ENCODE data around the gene C13orf42.

C13orf42 gene

GRCh38 chr13:51045451-51045850 is 65.6 kb downstream of the C13orf42 start:
- Histone ChIP-seq H3K4me3 (ENCODE audit: insufficient read depth in 1 of 2, low read depth in 1 of 2, low read length in 2 of 2) (no peak overlapping the region), H2BK12ac (ENCODE audit: low read length in 2 of 2) (no peak overlapping the region), H3K4ac (ENCODE audit: low read depth in 1 of 2, low read length in 2 of 2) (no peak overlapping the region), H2BK15ac (ENCODE audit: low read depth, poor library complexity, severe bottlenecking) (no peak overlapping the region), H3K9ac (ENCODE audit: low read length) (no peak overlapping the region), H2AK5ac (ENCODE audit: low read length, severe bottlenecking) (no peak overlapping the region), H4K91ac (ENCODE audit: low read length) (no peak overlapping the region), H4K8ac (ENCODE audit: low read length) (no peak overlapping the region), H2BK5ac (ENCODE audit: low read depth, low read length, poor library complexity, severe bottlenecking) (no peak overlapping the region), H3K14ac (ENCODE audit: low read length in 2 of 2) (no peak overlapping the region), H3K36me3 (ENCODE audit: control insufficient read depth in 1 of 2, insufficient read depth in 2 of 2, low read depth in 1 of 2, low read length in 2 of 2) (no peaks in the 10 kb centered on the region), H2AFZ (ENCODE audit: low read depth, low read length) (no peak overlapping the region), H3K27me3 (ENCODE audit: control insufficient read depth in 1 of 2, insufficient read depth in 1 of 2, low read length in 2 of 2) (peaks cover 11 to 14% of the 10 kb centered on the region in 2 experiments), H3K9me3 (ENCODE audit: control insufficient read depth, low read length) (no peaks in the 10 kb centered on the region), H3K18ac (ENCODE audit: low read depth in 1 of 2, low read length in 2 of 2) (no peak overlapping the region), H3K4me2 (ENCODE audit: low read length, poor library complexity, severe bottlenecking) (no peak overlapping the region), H2BK120ac (ENCODE audit: low read depth, low read length) (no peak overlapping the region), H3K23ac (ENCODE audit: low read length in 2 of 2) (no peak overlapping the region), H3K27ac (ENCODE audit: low read length, poor library complexity, severe bottlenecking) (no peak overlapping the region), H3K79me1 (replicated peaks; ENCODE audit: low read length, poor library complexity, severe bottlenecking) (no peaks in the 10 kb centered on the region), H3K4me1 (ENCODE audit: control insufficient read depth, insufficient read depth, low read depth, low read length) (no peaks in the 10 kb centered on the region)
- WGBS = 92% methylated on average over 5 of the region's 5 CpGs
- DNase-seq = no peak

DNA sequence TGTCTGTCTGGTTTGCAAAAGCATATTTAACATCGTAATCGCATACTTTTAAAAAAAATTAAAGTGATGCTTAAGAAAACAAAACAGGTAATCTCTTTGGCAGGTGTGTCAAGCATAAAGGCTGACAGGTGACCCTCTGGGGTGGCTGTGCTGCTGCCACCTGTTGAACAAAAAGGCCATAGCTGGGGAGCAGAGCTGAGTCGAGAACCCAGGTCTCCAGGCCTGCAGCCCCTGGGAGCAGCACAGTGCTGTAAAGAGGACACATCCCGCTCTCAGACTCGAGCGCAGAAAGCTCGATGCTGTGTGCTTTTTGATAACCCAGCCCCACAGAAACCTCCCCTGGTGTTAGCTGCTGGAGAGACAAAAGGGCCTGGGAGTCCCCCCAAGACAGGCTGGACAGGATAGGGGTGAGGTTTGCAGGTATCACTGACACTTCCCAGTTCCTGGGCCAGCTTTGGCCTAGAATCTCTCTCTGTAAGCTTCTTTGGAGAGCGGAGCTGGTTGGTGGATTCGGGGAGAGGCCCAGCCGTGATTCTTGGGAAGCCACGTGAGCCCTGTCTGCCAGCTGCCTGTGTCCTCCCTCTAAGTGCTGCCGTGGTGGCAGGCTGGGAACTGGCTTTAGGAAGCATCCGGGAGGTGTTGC is 66.9 kb downstream of the C13orf42 start:
- Histone ChIP-seq H3K36me3 (ENCODE audit: control insufficient read depth in 1 of 2, insufficient read depth in 2 of 2, low read depth in 1 of 2, low read length in 2 of 2) (no peaks in the 10 kb centered on the region), H3K14ac (ENCODE audit: low read length in 2 of 2) (no peak overlapping the region), H2AK5ac (ENCODE audit: low read length, severe bottlenecking) (no peak overlapping the region), H2BK5ac (ENCODE audit: low read depth, low read length, poor library complexity, severe bottlenecking) (no peak overlapping the region), H3K18ac (ENCODE audit: low read depth in 1 of 2, low read length in 2 of 2) (no peak overlapping the region), H3K4me3 (ENCODE audit: insufficient read depth in 1 of 2, low read depth in 1 of 2, low read length in 2 of 2) (no peak overlapping the region), H3K4ac (ENCODE audit: low read depth in 1 of 2, low read length in 2 of 2) (no peak overlapping the region), H3K4me1 (ENCODE audit: control insufficient read depth, insufficient read depth, low read depth, low read length) (no peaks in the 10 kb centered on the region), H3K9ac (ENCODE audit: low read length) (no peak overlapping the region), H3K9me3 (ENCODE audit: control insufficient read depth, low read length) (no peaks in the 10 kb centered on the region), H4K8ac (ENCODE audit: low read length) (no peak overlapping the region), H3K4me2 (ENCODE audit: low read length, poor library complexity, severe bottlenecking) (no peak overlapping the region), H2BK120ac (ENCODE audit: low read depth, low read length) (no peak overlapping the region), H3K27ac (ENCODE audit: low read length, poor library complexity, severe bottlenecking) (no peak overlapping the region), H2AFZ (ENCODE audit: low read depth, low read length) (no peak overlapping the region), H2BK12ac (ENCODE audit: low read length in 2 of 2) (no peak overlapping the region), H3K23ac (ENCODE audit: low read length in 2 of 2) (no peak overlapping the region), H2BK15ac (ENCODE audit: low read depth, poor library complexity, severe bottlenecking) (no peak overlapping the region), H4K91ac (ENCODE audit: low read length) (no peak overlapping the region), H3K27me3 (ENCODE audit: control insufficient read depth in 1 of 2, insufficient read depth in 1 of 2, low read length in 2 of 2) (peaks cover 2 to 6% of the 10 kb centered on the region in 2 experiments), H3K79me1 (replicated peaks; ENCODE audit: low read length, poor library complexity, severe bottlenecking) (no peaks in the 10 kb centered on the region)
- WGBS = 93% methylated on average over 12 of the region's 13 CpGs
- no peak for DNase-seq

DNA sequence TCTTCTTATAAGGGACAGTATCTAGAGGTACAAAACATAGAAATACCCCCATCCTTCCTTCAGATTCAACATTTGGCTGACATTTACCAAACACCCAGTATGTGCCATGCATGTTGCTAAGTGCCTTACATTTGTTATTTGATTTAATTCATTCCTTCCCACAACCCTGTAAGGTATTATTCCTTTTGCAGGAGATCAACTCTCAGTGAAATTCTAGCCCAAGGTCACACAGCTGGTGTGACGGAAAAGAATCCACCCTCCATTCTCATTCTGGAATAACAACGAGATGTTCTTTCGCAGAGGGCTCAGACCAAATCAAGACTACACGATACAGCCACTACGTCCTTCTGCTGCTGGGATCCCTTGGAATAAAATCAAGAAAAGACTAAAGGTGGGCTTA is 67.8 kb downstream of the C13orf42 start:
- H3K14ac ChIP-seq (ENCODE audit: low read length in 2 of 2) = no peak overlapping the region
- H2BK15ac ChIP-seq (ENCODE audit: low read depth, poor library complexity, severe bottlenecking) = no peak overlapping the region
- H3K23ac ChIP-seq (ENCODE audit: low read length in 2 of 2) = no peak overlapping the region
- H2BK5ac ChIP-seq (ENCODE audit: low read depth, low read length, poor library complexity, severe bottlenecking) = no peak overlapping the region
- no peak overlapping the region for H3K27ac ChIP-seq (ENCODE audit: low read length, poor library complexity, severe bottlenecking)
- no peak overlapping the region for H4K91ac ChIP-seq (ENCODE audit: low read length)
- no peak overlapping the region for H2BK120ac ChIP-seq (ENCODE audit: low read depth, low read length)
- DNase-seq = no peak
- no peak overlapping the region for H2AK5ac ChIP-seq (ENCODE audit: low read length, severe bottlenecking)
- no peak overlapping the region for H3K4me3 ChIP-seq (ENCODE audit: insufficient read depth in 1 of 2, low read depth in 1 of 2, low read length in 2 of 2)
- no peak overlapping the region for H2BK12ac ChIP-seq (ENCODE audit: low read length in 2 of 2)
- no peak overlapping the region for H3K4ac ChIP-seq (ENCODE audit: low read depth in 1 of 2, low read length in 2 of 2)
- H4K8ac ChIP-seq (ENCODE audit: low read length) = no peak overlapping the region
- H3K36me3 ChIP-seq (ENCODE audit: control insufficient read depth in 1 of 2, insufficient read depth in 2 of 2, low read depth in 1 of 2, low read length in 2 of 2) = no peaks in the 10 kb centered on the region
- H3K18ac ChIP-seq (ENCODE audit: low read depth in 1 of 2, low read length in 2 of 2) = no peak overlapping the region
- peaks cover 0 to 6% of the 10 kb centered on the region in 2 experiments for H3K27me3 ChIP-seq (ENCODE audit: control insufficient read depth in 1 of 2, insufficient read depth in 1 of 2, low read length in 2 of 2)
- no peaks in the 10 kb centered on the region for H3K4me1 ChIP-seq (ENCODE audit: control insufficient read depth, insufficient read depth, low read depth, low read length)
- no peak overlapping the region for H3K9ac ChIP-seq (ENCODE audit: low read length)
- no peak overlapping the region for H3K4me2 ChIP-seq (ENCODE audit: low read length, poor library complexity, severe bottlenecking)
- 79% methylated on average over 5 of the region's 5 CpGs for WGBS
- H2AFZ ChIP-seq (ENCODE audit: low read depth, low read length) = no peak overlapping the region
- no peaks in the 10 kb centered on the region for H3K9me3 ChIP-seq (ENCODE audit: control insufficient read depth, low read length)
- no peaks in the 10 kb centered on the region for H3K79me1 ChIP-seq (replicated peaks; ENCODE audit: low read length, poor library complexity, severe bottlenecking)

DNA sequence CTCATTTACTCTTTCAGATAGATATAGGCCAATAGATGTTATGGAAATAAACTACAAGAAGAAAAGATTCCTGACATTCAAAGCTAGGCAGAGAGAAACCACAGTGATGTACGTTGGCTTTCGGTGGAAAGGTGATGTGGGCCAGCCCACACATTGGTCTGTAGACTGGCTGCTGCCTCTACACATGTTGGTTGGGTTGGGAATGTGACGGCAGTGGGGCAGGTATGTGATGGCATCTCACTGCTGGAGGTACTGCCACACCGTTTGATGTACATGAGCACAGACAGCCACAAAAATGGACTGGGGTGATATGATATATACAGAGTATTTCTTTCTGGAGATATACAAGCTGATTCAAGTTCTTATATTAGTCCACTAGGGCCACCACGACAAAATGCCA is 69.4 kb downstream of the C13orf42 start:
- no peak overlapping the region for H3K27ac ChIP-seq (ENCODE audit: low read length, poor library complexity, severe bottlenecking)
- peaks cover 0 to 6% of the 10 kb centered on the region in 2 experiments for H3K27me3 ChIP-seq (ENCODE audit: control insufficient read depth in 1 of 2, insufficient read depth in 1 of 2, low read length in 2 of 2)
- no peak overlapping the region for H4K91ac ChIP-seq (ENCODE audit: low read length)
- no peaks in the 10 kb centered on the region for H3K9me3 ChIP-seq (ENCODE audit: control insufficient read depth, low read length)
- no peak overlapping the region for H4K8ac ChIP-seq (ENCODE audit: low read length)
- H3K4me3 ChIP-seq (ENCODE audit: insufficient read depth in 1 of 2, low read depth in 1 of 2, low read length in 2 of 2) = no peak overlapping the region
- no peak overlapping the region for H2BK120ac ChIP-seq (ENCODE audit: low read depth, low read length)
- no peak overlapping the region for H2BK15ac ChIP-seq (ENCODE audit: low read depth, poor library complexity, severe bottlenecking)
- H3K4ac ChIP-seq (ENCODE audit: low read depth in 1 of 2, low read length in 2 of 2) = no peak overlapping the region
- no peak overlapping the region for H3K9ac ChIP-seq (ENCODE audit: low read length)
- H3K18ac ChIP-seq (ENCODE audit: low read depth in 1 of 2, low read length in 2 of 2) = no peak overlapping the region
- H2BK12ac ChIP-seq (ENCODE audit: low read length in 2 of 2) = no peak overlapping the region
- H2BK5ac ChIP-seq (ENCODE audit: low read depth, low read length, poor library complexity, severe bottlenecking) = no peak overlapping the region
- no peak for DNase-seq
- 91% methylated on average over 3 of the region's 5 CpGs for WGBS
- H3K23ac ChIP-seq (ENCODE audit: low read length in 2 of 2) = no peak overlapping the region
- H2AFZ ChIP-seq (ENCODE audit: low read depth, low read length) = no peak overlapping the region
- H3K36me3 ChIP-seq (ENCODE audit: control insufficient read depth in 1 of 2, insufficient read depth in 2 of 2, low read depth in 1 of 2, low read length in 2 of 2) = no peaks in the 10 kb centered on the region
- no peak overlapping the region for H3K4me2 ChIP-seq (ENCODE audit: low read length, poor library complexity, severe bottlenecking)
- no peaks in the 10 kb centered on the region for H3K4me1 ChIP-seq (ENCODE audit: control insufficient read depth, insufficient read depth, low read depth, low read length)
- H3K14ac ChIP-seq (ENCODE audit: low read length in 2 of 2) = peak overlapping the region in 1 of 2 experiments; percentile 35
- no peaks in the 10 kb centered on the region for H3K79me1 ChIP-seq (replicated peaks; ENCODE audit: low read length, poor library complexity, severe bottlenecking)
- no peak overlapping the region for H2AK5ac ChIP-seq (ENCODE audit: low read length, severe bottlenecking)
